ENCODE measurements around the gene PPP2R1B.

PPP2R1B gene

DNA sequence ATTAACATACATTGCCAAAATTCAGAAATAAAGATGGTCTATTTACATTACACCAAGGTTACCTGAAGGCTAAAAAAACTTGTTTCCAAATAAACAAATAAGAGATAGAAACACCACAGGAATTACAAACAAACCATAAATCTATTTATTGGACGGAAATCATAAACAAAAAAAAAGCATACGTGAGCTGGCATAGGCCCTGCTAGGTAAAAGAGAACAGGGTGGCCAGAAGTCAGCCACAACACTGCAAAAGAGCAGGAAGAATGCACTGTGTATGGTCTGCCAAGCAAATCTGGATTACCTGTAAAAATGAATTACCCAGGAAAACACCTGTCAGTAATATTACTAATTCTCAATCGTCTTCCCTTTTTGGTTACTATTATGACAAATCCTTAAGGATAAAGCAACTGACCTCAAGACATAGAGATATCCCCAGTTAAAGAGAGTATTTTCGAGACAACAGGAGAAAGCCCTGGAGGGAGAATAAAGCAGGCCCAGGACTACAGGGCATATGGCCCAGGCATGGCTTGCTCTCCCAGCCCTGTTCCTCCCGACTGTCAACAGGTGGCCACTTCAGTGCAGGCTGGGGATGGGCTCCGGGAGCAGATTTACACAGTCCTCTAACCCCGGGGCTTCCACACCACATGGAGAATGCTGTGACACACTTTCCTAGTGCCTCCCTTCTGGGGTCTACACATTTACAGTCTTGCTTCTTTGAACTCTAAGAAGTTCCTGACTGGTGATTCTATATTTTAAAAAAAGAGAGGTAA lies 18.0 kb downstream of the PPP2R1B start:
- DNase-seq (ENCODE audit: low read depth in 2 of 2): no peak

GRCh38 chr11:111745719-111746504 lies 20.3 kb downstream of the PPP2R1B start:
- DNase-seq (ENCODE audit: low read depth in 2 of 2): no peak

- DNase-seq (ENCODE audit: low read depth in 2 of 2): no peak
Observed at GRCh38 chr11:111743700-111744099, 22.5 kb downstream of the PPP2R1B start.

DNA sequence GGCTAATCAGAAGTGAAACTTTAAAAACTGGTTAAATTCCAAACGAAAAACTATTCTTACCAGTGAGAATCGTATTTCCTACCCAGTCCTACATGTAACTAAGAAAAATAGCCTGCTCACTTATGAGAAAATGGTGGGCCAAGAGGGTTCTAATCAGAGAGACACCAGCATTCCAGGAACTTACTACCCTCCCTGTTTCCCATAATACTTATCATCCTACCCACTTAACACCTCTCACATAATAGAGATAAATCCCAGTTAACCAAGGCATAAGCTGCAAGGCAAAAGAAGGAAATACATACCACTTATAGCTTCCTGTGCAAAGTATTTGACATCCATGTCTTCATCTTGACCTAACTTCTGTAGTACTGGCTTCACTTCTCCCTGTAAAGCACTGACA lies 24.4 kb downstream of the PPP2R1B start:
- DNase-seq (ENCODE audit: low read depth in 2 of 2): no peak

DNA sequence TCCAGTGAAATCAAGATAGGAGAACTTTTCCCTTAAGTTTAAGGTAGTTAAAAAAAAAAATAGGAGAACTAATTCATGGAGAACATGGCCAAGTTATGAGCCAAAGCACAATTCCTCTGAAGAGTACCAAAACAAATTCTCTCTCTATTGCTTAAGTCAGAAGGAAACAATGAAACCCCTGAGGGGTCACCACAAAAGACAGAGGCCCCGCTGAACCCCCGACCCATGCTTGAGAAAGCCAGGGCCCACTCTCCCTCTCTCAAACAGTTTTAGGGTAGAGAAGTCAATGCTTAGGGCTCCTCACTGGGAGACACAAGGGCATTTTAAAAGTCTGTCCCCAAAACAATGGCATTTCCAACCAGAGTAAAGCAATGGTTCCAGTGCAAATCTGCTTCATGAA lies 26.9 kb downstream of the PPP2R1B start:
- no peak for DNase-seq (ENCODE audit: low read depth in 2 of 2)

- no peak for DNase-seq (ENCODE audit: low read depth in 2 of 2)
Observed at GRCh38 chr11:111737444-111738210, 28.6 kb downstream of the PPP2R1B start.

GRCh38 chr11:111736621-111737443 lies 29.4 kb downstream of the PPP2R1B start:
- DNase-seq (ENCODE audit: low read depth in 2 of 2): no peak

- no peak for DNase-seq (ENCODE audit: low read depth in 2 of 2)
Observed at GRCh38 chr11:111736181-111736590, 30.0 kb downstream of the PPP2R1B start.

DNA sequence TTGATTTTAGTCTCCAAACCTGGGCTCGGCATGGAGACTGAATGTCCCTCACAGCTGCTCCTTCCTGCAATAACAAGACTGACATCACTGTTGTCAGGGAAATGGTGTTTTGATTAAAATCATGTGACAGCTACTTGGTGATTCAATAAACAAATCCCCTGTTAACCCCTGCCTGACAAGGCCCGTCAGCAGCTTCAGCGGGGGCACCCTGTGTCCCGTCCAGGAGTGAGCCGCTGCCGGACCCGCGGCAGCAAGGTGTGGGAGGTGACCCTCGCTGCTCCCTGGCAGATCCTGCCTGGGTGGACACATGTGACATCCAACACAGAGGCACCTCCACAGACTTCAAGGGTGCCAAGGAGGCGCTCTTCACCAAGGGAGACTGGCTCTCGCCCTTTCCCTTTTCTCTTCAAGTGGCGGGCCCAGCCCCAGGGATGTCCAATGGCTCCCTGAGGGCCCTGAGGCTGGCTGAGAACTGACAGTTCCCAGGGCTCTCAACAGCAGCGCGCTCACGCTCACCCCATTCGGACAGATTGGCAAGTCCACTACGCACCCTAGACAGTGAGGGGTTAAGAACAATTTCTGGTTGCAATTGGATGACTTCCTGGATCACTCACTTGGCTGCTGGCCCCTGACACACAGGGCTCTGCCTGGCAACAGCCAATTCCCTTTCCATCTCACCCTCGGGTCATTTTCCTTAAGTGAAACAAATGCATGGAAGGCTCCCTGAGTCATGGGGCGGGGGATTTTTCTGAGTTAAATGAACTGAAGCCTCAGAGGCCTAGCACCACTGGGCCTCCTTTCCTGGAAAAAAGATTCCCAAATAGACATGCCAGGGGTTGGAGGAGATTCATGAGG lies 30.7 kb downstream of the PPP2R1B start:
- DNase-seq (ENCODE audit: low read depth in 2 of 2): no peak

DNA sequence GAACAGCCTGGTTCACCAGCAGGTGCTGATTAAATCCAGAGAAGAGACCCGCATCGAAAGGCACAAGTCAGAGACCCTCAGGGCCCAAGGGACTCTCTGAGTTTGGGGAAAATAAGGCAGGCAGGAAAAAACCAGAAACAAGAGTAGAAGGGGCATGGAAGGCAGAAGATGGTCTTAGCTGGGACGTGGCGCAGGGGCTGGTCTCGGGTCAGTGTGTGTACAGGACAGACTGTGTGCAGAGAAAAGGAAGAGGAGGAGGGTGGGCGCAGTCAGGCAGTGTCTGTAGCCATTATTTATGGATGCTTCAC lies 31.3 kb downstream of the PPP2R1B start:
- DNase-seq (ENCODE audit: low read depth in 2 of 2): no peak

- DNase-seq (ENCODE audit: low read depth in 2 of 2): no peak
Observed at GRCh38 chr11:111734101-111734953, 31.9 kb downstream of the PPP2R1B start.

- DNase-seq (ENCODE audit: low read depth in 2 of 2): no peak
Observed at GRCh38 chr11:111733611-111734088, 32.5 kb downstream of the PPP2R1B start.

- no peak for DNase-seq (ENCODE audit: low read depth in 2 of 2)
Observed at GRCh38 chr11:111733016-111733415, 33.2 kb downstream of the PPP2R1B start.

DNA sequence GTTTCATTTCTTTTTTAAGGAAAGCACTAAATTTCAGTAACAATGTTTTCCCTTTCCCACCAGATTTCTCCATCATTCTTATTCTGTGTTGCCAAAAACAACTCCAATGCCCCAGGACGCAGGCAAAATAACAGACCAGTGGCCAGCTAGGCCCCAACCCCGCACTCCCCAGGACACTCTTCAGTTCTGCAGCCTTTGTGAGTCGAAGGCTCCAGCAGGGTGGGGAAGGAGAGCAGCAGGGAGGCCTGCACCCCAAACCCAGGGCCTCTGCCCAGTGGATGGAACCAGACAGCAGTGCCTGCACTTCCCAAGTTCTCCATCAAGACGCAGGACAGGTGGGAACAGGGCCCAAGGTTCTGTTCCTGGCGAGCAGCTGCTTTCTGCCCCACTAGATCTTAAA lies 34.4 kb downstream of the PPP2R1B start:
- no peak for DNase-seq (ENCODE audit: low read depth in 2 of 2)

DNA sequence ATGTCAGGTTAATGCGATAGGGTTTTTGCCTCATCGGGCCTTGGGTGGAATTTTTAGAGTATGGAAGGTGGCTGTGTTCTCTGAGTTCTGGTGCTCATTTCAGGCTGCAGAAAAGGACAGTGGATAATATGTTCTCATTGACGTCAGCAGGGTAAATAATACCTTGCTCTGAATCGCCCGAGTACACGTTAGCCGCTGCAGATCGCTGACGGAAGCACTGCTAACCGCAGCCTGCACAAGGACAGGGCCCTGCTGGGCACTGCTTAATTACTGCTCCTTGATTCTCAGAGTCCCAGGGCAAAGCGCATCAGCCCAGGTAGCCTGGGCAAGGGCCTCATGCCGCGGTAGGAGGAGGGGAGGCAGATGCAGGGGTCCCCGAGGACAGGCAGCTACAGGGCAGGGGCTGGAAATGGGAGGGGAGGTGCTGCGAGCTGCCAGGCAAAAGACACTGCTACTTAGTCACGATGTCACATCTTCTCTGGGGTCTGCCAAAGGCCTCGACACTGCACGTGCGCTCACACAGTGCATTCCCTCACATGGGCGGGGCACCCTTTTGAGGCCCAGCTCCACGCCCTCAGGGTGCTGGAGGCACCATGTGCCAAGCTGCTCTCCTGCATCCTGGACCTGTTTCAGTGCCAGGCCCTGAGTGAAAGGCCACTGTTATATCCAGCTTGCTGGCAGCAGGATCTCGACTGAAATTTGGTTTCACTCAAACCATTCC lies 35.2 kb downstream of the PPP2R1B start:
- no peak for DNase-seq (ENCODE audit: low read depth in 2 of 2)

GRCh38 chr11:111729831-111730311 lies 36.3 kb downstream of the PPP2R1B start:
- no peak for DNase-seq (ENCODE audit: low read depth in 2 of 2)

- no peak for DNase-seq (ENCODE audit: low read depth in 2 of 2)
Observed at GRCh38 chr11:111729071-111729830, 36.9 kb downstream of the PPP2R1B start.

- DNase-seq (ENCODE audit: low read depth in 2 of 2): no peak
Observed at GRCh38 chr11:111727431-111727830, 38.8 kb downstream of the PPP2R1B start.
